ENCODE measurements around the gene ARIH2. TPM values are rescaled to one million over a fixed set of nuclear protein-coding genes. Genes with fewer than 3 reads are reported as not detected.
A peak's percentile ranks its signal among the peaks of the same experiment; 100 is the strongest.

The ARIH2 gene
- total RNA-seq, 4 donors from 2014 or later: 57.9 to 148 (median 61.8) TPM

DNA sequence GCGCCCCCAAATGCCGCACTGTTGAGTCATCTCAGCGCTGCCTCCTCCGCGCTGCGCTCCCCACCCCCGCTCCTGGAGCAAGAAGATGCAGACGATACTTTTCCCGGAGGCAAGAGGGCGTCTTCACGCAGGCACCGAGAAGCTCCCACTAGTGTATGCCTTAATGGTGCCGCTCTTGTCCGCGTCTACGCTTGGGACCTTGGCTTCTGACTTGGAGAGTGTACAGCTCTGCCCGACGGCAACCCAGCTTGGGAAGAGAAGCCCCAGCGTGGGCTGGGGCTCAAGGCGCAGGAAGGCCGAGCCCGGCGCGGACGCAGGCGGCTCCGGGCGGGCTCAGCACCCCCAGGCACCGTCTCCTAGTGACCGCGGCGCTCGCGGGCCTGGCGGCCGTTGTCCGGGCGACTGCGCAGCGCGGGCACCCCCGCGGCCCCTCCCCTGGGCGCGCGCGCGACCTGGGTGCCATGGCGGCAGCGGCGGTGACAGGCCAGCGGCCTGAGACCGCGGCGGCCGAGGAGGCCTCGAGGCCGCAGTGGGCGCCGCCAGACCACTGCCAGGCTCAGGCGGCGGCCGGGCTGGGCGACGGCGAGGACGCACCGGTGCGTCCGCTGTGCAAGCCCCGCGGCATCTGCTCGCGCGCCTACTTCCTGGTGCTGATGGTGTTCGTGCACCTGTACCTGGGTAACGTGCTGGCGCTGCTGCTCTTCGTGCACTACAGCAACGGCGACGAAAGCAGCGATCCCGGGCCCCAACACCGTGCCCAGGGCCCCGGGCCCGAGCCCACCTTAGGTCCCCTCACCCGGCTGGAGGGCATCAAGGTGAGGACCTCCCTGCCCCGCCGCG, 71.4 kb downstream of the ARIH2 start, which contains the start of gene P4HTM:
Gene P4HTM, plus strand, starts transcription at position 446 of the 840 bp plus-strand sequence. Its CDS starts 16 bp downstream, at position 462.
- TF ChIP-seq, protein P1, sequence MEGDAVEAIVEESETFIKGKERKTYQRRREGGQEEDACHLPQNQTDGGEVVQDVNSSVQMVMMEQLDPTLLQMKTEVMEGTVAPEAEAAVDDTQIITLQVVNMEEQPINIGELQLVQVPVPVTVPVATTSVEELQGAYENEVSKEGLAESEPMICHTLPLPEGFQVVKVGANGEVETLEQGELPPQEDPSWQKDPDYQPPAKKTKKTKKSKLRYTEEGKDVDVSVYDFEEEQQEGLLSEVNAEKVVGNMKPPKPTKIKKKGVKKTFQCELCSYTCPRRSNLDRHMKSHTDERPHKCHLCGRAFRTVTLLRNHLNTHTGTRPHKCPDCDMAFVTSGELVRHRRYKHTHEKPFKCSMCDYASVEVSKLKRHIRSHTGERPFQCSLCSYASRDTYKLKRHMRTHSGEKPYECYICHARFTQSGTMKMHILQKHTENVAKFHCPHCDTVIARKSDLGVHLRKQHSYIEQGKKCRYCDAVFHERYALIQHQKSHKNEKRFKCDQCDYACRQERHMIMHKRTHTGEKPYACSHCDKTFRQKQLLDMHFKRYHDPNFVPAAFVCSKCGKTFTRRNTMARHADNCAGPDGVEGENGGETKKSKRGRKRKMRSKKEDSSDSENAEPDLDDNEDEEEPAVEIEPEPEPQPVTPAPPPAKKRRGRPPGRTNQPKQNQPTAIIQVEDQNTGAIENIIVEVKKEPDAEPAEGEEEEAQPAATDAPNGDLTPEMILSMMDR (IDR thresholded peaks at IDR 0.05): peak; percentile 13 to 33
- TF ChIP-seq EP300 (IDR thresholded peaks at IDR 0.05): no peak
- TF ChIP-seq POLR2AphosphoS5 (IDR thresholded peaks at IDR 0.05): peak in 2 of 3 donors; percentile 72 to 82
- peak in 1 of 2 donors; percentile 44 for TF ChIP-seq POLR2A (IDR thresholded peaks at IDR 0.05)
- H3K4me3 ChIP-seq: peak within 1 kb of the TSS; percentile 93
- peak; percentile 93 to 95 for DNase-seq (ENCODE audit: low spot score in 2 of 2)
- H3K27ac ChIP-seq: peak within 1 kb of the TSS; percentile 94
- WGBS: no CpG with 5 or more reads among the region's 91 CpGs
- H3K36me3 ChIP-seq: peaks cover 16% of the 10 kb centered on the region
- H3K27me3 ChIP-seq: no peaks in the 10 kb centered on the region
- peaks cover 38% of the 10 kb centered on the region for H3K4me1 ChIP-seq
- no peaks in the 10 kb centered on the region for H3K9me3 ChIP-seq

DNA sequence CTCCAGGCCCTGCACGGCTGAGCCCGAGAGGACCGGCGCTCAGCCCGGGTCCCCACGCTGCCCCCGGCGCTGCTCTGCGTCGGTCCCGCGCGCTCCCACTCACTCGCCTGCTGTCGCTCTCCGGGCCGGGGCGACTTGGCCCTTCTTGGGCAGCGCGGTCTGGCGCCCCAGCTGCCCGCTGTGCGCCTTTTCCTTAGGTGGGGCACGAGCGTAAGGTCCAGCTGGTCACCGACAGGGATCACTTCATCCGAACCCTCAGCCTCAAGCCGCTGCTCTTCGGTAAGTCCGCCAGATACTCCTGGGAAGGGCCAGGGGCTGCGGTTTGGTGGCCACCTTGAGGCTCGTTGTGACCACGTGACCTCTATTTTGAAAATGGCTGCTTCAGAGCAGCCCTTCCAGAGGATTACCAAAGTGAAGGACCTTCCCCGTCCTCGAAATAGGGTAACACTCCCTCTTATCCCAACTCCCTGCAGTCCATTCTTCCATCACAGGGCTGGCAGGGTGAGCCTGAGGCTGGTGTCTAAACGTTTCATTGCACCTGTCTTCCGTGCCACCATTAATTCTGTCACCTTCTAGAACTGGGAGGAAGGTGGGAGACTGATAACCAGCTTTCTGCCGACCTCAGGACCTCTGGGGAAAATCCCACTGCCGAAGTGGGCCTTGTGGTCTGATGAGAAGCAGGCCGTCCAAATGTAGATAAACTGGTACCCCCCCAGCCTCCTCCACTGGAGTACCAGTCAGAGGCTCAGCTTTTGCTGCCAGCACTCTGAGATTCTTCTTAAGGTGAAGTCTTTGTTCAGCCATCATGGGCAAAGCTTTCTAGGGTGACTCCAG, 72.2 kb downstream of the ARIH2 start:
- Histone ChIP-seq H3K36me3 (peaks cover 8% of the 10 kb centered on the region), H3K9me3 (no peaks in the 10 kb centered on the region), H3K4me3 (peak overlapping the region; percentile 93), H3K4me1 (peaks cover 38% of the 10 kb centered on the region), H3K27ac (peak overlapping the region; percentile 94), H3K27me3 (no peaks in the 10 kb centered on the region)
- TF ChIP-seq, protein P1 (IDR thresholded peaks at IDR 0.05): no peak
- TF ChIP-seq EP300 (IDR thresholded peaks at IDR 0.05) (no peak), POLR2AphosphoS5 (IDR thresholded peaks at IDR 0.05) (no peak), POLR2A (IDR thresholded peaks at IDR 0.05) (no peak)
- WGBS: 25% methylated on average over 6 of the region's 40 CpGs
- no peak for DNase-seq (ENCODE audit: low spot score in 2 of 2)

DNA sequence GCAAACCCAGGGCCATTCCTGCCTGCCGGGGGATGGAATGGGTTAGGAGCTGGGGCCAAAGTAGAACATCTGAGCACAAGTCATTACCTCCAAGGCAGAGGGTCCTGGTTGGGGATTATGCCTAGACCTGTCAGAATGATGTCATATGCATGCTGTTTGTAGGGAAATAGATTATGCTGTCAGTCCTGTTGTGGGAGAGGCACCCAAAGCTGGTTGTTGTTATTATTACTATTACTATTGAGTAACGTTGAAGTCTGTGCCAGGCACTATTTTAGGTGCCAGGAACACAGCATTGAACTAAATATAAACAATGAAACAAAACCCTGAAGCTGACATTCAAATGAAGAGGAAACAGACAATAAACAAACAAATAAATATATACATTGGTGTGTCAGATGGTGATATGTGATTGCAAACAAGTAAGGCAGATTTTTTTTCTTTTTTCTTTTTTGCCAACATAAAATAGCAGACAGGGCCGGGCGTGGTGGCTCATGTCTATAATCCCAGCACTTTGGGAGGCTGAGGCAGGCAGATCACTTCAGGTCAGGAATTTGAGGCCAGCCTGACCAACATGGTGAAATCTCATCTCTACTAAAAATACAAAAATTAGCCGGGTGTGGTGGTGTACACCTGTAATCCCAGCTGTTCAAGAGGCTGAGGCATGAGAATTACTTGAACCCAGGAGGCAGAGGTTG, 73.4 kb downstream of the ARIH2 start:
- DNase-seq (ENCODE audit: low spot score in 2 of 2): no peak
- peaks cover 38% of the 10 kb centered on the region for H3K4me1 ChIP-seq
- no peaks in the 10 kb centered on the region for H3K9me3 ChIP-seq
- no peaks in the 10 kb centered on the region for H3K27me3 ChIP-seq
- H3K36me3 ChIP-seq: peaks cover 11% of the 10 kb centered on the region
- 43% methylated on average over 5 of the region's 5 CpGs for WGBS
- TF ChIP-seq, protein P1 (IDR thresholded peaks at IDR 0.05): no peak
- TF ChIP-seq POLR2AphosphoS5 (IDR thresholded peaks at IDR 0.05) (no peak), POLR2A (IDR thresholded peaks at IDR 0.05) (no peak), EP300 (IDR thresholded peaks at IDR 0.05) (no peak)
- H3K27ac ChIP-seq: peak overlapping the region; percentile 94
- peak overlapping the region; percentile 93 for H3K4me3 ChIP-seq

DNA sequence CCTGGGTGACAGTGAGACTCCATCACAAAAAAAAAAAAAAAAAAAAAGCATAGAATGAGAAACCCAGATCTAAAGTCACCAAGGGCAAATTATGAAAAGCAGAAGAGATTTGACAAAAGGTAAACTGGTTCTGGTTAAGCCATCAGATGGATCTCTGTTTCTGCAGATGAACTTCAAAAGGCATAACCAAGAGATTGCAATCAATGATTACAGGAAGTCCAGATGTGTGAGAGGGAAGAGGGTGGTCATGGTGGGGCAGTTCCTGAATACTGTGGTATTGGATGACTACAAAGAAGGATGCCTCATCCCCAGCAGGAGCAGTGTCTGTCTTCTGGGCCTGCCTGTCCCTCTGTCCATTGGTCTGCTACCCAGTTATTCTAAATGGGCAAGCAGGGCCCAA, 75.2 kb downstream of the ARIH2 start:
- no peak for DNase-seq (ENCODE audit: low spot score in 2 of 2)
- Histone ChIP-seq H3K9me3 (no peaks in the 10 kb centered on the region), H3K36me3 (peaks cover 18% of the 10 kb centered on the region), H3K27ac (no peak overlapping the region), H3K27me3 (no peaks in the 10 kb centered on the region), H3K4me1 (peaks cover 33% of the 10 kb centered on the region), H3K4me3 (no peak overlapping the region)
- TF ChIP-seq, protein P1 (IDR thresholded peaks at IDR 0.05): no peak
- TF ChIP-seq POLR2A (IDR thresholded peaks at IDR 0.05): no peak
